Measurements from ENCODE around the gene TRPV4. TPM values are rescaled to one million over a fixed set of nuclear protein-coding genes. Genes with fewer than 3 reads are reported as not detected.

TRPV4 gene
- total and polyA plus RNA-seq, 9 of the 15 experiments (the other 6 are each of a cell fraction or from before 2014, with no cell fraction given), result 0.13 TPM; not detected in 8

DNA sequence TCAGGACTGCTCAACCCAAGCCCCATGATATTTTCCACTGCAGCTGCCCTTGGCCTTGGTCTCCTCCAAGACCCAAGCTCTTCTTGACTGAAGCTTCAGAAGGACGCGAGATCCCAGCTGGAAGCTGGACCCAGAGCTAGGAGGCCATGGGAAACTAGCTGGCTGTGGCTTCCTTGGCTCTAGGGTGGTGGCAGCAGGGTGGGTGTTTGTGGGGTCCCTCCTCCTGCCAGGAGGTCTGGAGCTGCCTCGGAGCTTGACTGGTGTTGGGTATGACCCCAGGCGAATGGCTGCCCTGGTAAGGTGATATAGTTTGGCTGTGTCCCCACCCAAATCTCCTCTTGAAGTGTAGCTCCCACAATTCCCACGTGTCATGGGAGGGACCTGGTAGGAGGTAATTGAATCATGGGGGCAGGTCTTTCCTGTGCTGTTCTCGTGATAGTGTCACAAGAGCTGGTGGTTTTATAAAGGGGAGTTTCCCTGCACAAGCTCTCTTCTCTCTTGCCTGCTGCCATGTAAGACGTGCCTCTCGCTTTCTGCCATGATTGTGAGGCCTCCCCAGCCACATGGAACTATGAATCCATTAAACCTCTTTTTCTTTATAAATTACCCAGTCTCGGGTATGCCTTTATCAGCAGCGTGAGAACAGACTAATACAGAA is 51.4 kb downstream of the TRPV4 start:
- peaks cover 10 to 32% of the 10 kb centered on the region in 2 experiments; a peak in 4 of 5 replicates for H3K27me3 ChIP-seq (ENCODE audit: control insufficient read depth in 2 of 2, insufficient read depth in 2 of 2, low read length in 2 of 2)
- no peak overlapping the region for H3K9ac ChIP-seq (ENCODE audit: insufficient read depth in 1 of 2, low read depth in 2 of 2, low read length in 2 of 2)
- H4K20me1 ChIP-seq (replicated peaks; ENCODE audit: control insufficient read depth, insufficient read depth, low read length), result 0 out of 2 replicates have a peak, but pooled peaks cover 3% of the 10 kb centered on the region
- in situ Hi-C loops (cut with MboI), result no loop called here
- H3K4me3 ChIP-seq, result no peak overlapping the region
- no peaks in the 10 kb centered on the region for H3K9me1 ChIP-seq (ENCODE audit: control insufficient read depth, insufficient read depth, low read length)
- BruUV-seq (replicated peaks), result no TSS peak
- CTCF ChIA-PET (ENCODE audit: low intra/inter-chr PET ratio), result no interaction called here
- WGBS (ENCODE audit: insufficient coverage, low coverage, missing lambda C conversion rate), result 0% methylated on average over 8 of the region's 10 CpGs
- no peak for ATAC-seq
- FAIRE-seq, result no peak
- no peaks in the 10 kb centered on the region for H3K36me3 ChIP-seq (ENCODE audit: control insufficient read depth, insufficient read depth, low read length)
- H3K4me2 ChIP-seq (ENCODE audit: insufficient read depth, low read length), result no peak overlapping the region
- H3K4me1 ChIP-seq (replicated peaks in 1 of 2; ENCODE audit: control insufficient read depth in 2 of 2, insufficient read depth in 2 of 2, low read length in 2 of 2), result peaks cover 0 to 8% of the 10 kb centered on the region in 2 experiments; a peak in 2 of 5 replicates
- no peak overlapping the region for H2AFZ ChIP-seq (ENCODE audit: low read depth, low read length)
- no peak for TF ChIP-seq ZNF140 (CRISPR knock-in tag; IDR thresholded peaks at IDR 0.05)
- no peak for TF ChIP-seq DPF2 (IDR thresholded peaks at IDR 0.05)
- 0 out of 3 replicates have a peak, but pooled peaks of 1 of the 2 experiments have one; percentile 45 for TF ChIP-seq CBX3 (IDR thresholded peaks at IDR 0.05; ENCODE audit: borderline replicate concordance in 1 of 2, low read length in 2 of 2)
- no peak for TF ChIP-seq CBFA2T3 (IDR thresholded peaks at IDR 0.05)
- TF ChIP-seq ZNF586 (CRISPR knock-in tag; conservative IDR thresholded peaks at IDR 0.05), result no peak
- TF ChIP-seq ZNF263 (CRISPR knock-in tag; IDR thresholded peaks at IDR 0.05; ENCODE audit: borderline replicate concordance), result no peak
- TF ChIP-seq ZFP36 (IDR thresholded peaks at IDR 0.05; ENCODE audit: low read depth, low read length, partially characterized antibody), result peak; percentile 63
- no peak for TF ChIP-seq ZNF57 (CRISPR knock-in tag; IDR thresholded peaks at IDR 0.05)
- TF ChIP-seq HMBOX1 (IDR thresholded peaks at IDR 0.05), result no peak
- no peak for TF ChIP-seq PHB (CRISPR knock-in tag; IDR thresholded peaks at IDR 0.05)
- TF ChIP-seq CBX5 (IDR thresholded peaks at IDR 0.05; ENCODE audit: borderline replicate concordance, low read depth), result peak; percentile 48; the same call in 1 of the 2 replicates
- no peak for DNase-seq (ENCODE audit: extremely low read depth in 1 of 4, low spot score in 3 of 4)
- intact Hi-C loops (cut with micrococcal nuclease), result no loop called here
- H3K27ac ChIP-seq (ENCODE audit: extremely low read depth, low read depth, low read length), result no peak overlapping the region
- H3K9me3 ChIP-seq (replicated peaks; ENCODE audit: control insufficient read depth, insufficient read depth, low read depth, low read length), result 0 out of 2 replicates have a peak, but pooled peaks cover 3% of the 10 kb centered on the region
- POLR2A ChIA-PET, result interaction anchor here (0.6 to 0.7 kb wide), 2 partner anchors 272 to 1789 kb away, joined by 3 to 5 read pairs; no protein-coding TSS in a partner anchor
- H3K79me2 ChIP-seq (ENCODE audit: control insufficient read depth, insufficient read depth, low read length), result no peaks in the 10 kb centered on the region
